ENCODE data around the gene CRY2.

The CRY2 gene

GRCh38 chr11:45906965-45907611, 59.8 kb downstream of the CRY2 start, which contains the start of gene FREY1:
TSS of gene FREY1 (minus strand) at chr11:45907271. CDS start at chr11:45907245, 26 bp downstream.
- Histone ChIP-seq H3K79me2 (ENCODE audit: control insufficient read depth, insufficient read depth, low read length) (no peaks in the 10 kb centered on the region), H3K27ac (ENCODE audit: low read depth, low read length) (no peak within 1 kb of the TSS), H3K56ac (ENCODE audit: low read length) (no peak within 1 kb of the TSS), H3K9ac (ENCODE audit: low read length) (no peak within 1 kb of the TSS), H3K18ac (ENCODE audit: low read length) (no peak within 1 kb of the TSS), H2AK5ac (ENCODE audit: low read length) (no peak within 1 kb of the TSS), H2BK15ac (replicated peaks; ENCODE audit: low read depth) (no peak within 1 kb of the TSS), H3K4ac (ENCODE audit: low read depth, low read length) (no peak within 1 kb of the TSS), H3K4me2 (ENCODE audit: low read length) (no peak within 1 kb of the TSS), H3K4me1 (ENCODE audit: control insufficient read depth, low read depth, low read length) (no peaks in the 10 kb centered on the region), H4K8ac (ENCODE audit: low read depth, low read length) (no peak within 1 kb of the TSS), H3K23ac (ENCODE audit: low read length) (no peak within 1 kb of the TSS), H3K27me3 (ENCODE audit: insufficient read depth, low read length, poor library complexity) (no peaks in the 10 kb centered on the region), H3K79me1 (ENCODE audit: low read length) (no peaks in the 10 kb centered on the region), H4K5ac (ENCODE audit: low read length) (no peak within 1 kb of the TSS), H2BK120ac (ENCODE audit: low read depth, low read length) (no peak within 1 kb of the TSS), H3K4me3 (ENCODE audit: low read length) (no peak within 1 kb of the TSS), H3K36me3 (ENCODE audit: control insufficient read depth, insufficient read depth, low read length) (no peaks in the 10 kb centered on the region), H2BK5ac (ENCODE audit: low read length) (no peak within 1 kb of the TSS)
- WGBS (ENCODE audit: extremely low coverage, insufficient coverage, low lambda C conversion rate): no CpG with 5 or more reads among the region's 18 CpGs
- no peak for DNase-seq

DNA sequence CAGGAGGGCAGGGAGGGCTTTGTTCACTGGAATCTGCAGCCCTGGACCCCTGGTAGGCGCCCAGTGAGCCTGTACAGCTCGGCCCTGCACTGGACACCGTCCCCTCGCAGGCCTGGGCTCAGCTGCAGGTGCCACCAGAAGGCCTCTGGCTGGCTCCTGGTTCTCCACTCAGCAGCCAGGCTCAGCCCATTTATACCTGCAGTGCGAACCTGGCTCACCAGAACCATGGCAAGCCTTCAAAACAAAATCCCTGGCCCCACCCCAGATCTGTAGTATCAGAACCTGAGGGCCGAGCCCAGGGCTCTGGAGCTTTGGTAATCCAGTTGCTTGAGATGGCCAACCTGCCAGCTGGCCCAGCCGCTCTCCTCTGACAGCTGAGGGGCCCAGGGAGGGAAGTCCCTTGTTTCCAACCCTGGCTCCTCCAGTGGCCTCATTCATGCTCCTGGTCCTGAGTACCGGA, 60.7 kb downstream of the CRY2 start:
- Histone ChIP-seq H3K79me1 (ENCODE audit: low read length) (no peaks in the 10 kb centered on the region), H3K27ac (ENCODE audit: low read depth, low read length) (no peak overlapping the region), H3K79me2 (ENCODE audit: control insufficient read depth, insufficient read depth, low read length) (no peaks in the 10 kb centered on the region), H3K23ac (ENCODE audit: low read length) (no peak overlapping the region), H4K8ac (ENCODE audit: low read depth, low read length) (no peak overlapping the region), H3K4ac (ENCODE audit: low read depth, low read length) (no peak overlapping the region), H3K36me3 (ENCODE audit: control insufficient read depth, insufficient read depth, low read length) (no peaks in the 10 kb centered on the region), H3K18ac (ENCODE audit: low read length) (no peak overlapping the region), H2BK5ac (ENCODE audit: low read length) (no peak overlapping the region), H2BK15ac (replicated peaks; ENCODE audit: low read depth) (no peak overlapping the region), H2BK120ac (ENCODE audit: low read depth, low read length) (no peak overlapping the region), H3K9ac (ENCODE audit: low read length) (no peak overlapping the region), H3K4me3 (ENCODE audit: low read length) (no peak overlapping the region), H3K27me3 (ENCODE audit: insufficient read depth, low read length, poor library complexity) (no peaks in the 10 kb centered on the region), H3K56ac (ENCODE audit: low read length) (no peak overlapping the region), H4K5ac (ENCODE audit: low read length) (no peak overlapping the region), H3K4me1 (ENCODE audit: control insufficient read depth, low read depth, low read length) (no peaks in the 10 kb centered on the region), H2AK5ac (ENCODE audit: low read length) (no peak overlapping the region), H3K4me2 (ENCODE audit: low read length) (no peak overlapping the region)
- DNase-seq: no peak
- no CpG with 5 or more reads among the region's 8 CpGs for WGBS (ENCODE audit: extremely low coverage, insufficient coverage, low lambda C conversion rate)

DNA sequence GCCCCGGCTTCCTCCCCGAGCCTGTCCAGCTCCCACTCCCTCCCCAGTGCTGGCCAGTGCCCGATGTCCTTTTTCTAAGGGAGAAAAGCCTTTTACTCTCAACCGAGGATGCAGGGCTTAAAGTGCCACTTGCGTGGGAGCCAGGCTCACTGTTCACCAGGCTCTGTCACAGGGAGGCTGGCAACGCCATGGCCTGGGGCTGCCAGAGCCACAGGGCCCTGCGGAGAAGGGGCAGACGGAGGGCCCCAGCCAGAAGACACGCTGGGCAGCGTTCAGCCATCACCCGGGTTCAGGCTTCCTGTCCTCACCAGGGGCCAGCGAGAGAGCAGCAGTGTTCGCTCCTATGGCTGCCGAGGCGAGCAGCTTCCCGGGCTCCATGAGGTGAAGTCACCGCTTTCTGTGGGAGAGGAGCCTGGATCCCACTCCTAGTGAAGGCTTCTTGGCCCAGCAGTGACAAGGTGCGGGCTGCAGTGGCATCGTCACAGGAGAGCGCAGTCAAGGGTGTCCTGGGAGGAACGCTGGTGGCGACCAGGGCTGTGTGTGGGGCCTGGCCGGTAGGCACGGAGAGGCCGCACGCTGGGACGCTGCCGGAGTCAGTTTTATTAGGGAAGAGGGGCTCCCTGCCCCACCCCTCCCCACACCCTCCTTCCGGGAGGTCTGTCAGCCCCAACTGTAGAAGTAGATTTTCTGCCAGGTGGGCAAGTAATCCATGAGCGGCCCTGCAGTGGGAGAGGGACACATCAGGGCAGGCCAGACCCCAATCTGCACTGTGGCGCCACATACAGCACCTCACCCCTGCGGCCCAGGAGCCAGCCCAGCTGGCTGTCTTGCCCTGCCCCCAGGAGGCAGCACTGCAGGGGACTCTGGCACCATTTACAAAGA, 62.6 kb downstream of the CRY2 start:
- H3K4me3 ChIP-seq (ENCODE audit: low read length): no peak overlapping the region
- H3K9ac ChIP-seq (ENCODE audit: low read length): no peak overlapping the region
- no peak overlapping the region for H3K4me2 ChIP-seq (ENCODE audit: low read length)
- no peaks in the 10 kb centered on the region for H3K79me1 ChIP-seq (ENCODE audit: low read length)
- no peak overlapping the region for H3K27ac ChIP-seq (ENCODE audit: low read depth, low read length)
- H3K4me1 ChIP-seq (ENCODE audit: control insufficient read depth, low read depth, low read length): no peaks in the 10 kb centered on the region
- H3K27me3 ChIP-seq (ENCODE audit: insufficient read depth, low read length, poor library complexity): no peaks in the 10 kb centered on the region
- no peak overlapping the region for H2BK5ac ChIP-seq (ENCODE audit: low read length)
- no peak overlapping the region for H2BK15ac ChIP-seq (replicated peaks; ENCODE audit: low read depth)
- no peak overlapping the region for H4K8ac ChIP-seq (ENCODE audit: low read depth, low read length)
- H3K79me2 ChIP-seq (ENCODE audit: control insufficient read depth, insufficient read depth, low read length): no peaks in the 10 kb centered on the region
- no CpG with 5 or more reads among the region's 32 CpGs for WGBS (ENCODE audit: extremely low coverage, insufficient coverage, low lambda C conversion rate)
- H4K5ac ChIP-seq (ENCODE audit: low read length): no peak overlapping the region
- H3K4ac ChIP-seq (ENCODE audit: low read depth, low read length): no peak overlapping the region
- no peak overlapping the region for H2BK120ac ChIP-seq (ENCODE audit: low read depth, low read length)
- H3K18ac ChIP-seq (ENCODE audit: low read length): no peak overlapping the region
- H3K23ac ChIP-seq (ENCODE audit: low read length): no peak overlapping the region
- DNase-seq: no peak
- H2AK5ac ChIP-seq (ENCODE audit: low read length): no peak overlapping the region
- H3K56ac ChIP-seq (ENCODE audit: low read length): no peak overlapping the region
- peaks cover 3% of the 10 kb centered on the region for H3K36me3 ChIP-seq (ENCODE audit: control insufficient read depth, insufficient read depth, low read length)

DNA sequence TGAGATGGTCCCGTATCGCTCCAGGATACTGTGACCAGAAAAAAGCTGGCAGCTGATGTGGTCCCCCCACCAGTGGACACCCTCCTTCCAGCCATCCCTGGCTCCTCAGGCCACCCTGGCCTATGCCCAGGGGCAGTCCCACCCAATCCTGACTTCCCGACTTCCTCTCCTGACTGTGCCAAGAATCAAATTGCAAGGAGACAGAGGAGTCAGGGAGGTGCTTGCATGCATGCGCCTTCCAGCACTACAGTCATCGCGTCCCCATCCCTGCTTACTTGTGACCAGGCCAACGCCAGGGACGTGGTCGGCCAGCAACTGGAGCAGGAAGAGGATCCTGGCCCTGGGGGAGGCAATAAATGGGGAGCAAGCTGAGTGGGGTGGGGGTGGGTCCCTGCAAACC, 63.3 kb downstream of the CRY2 start:
- Histone ChIP-seq H3K4me3 (ENCODE audit: low read length) (no peak overlapping the region), H3K27me3 (ENCODE audit: insufficient read depth, low read length, poor library complexity) (no peaks in the 10 kb centered on the region), H3K79me2 (ENCODE audit: control insufficient read depth, insufficient read depth, low read length) (no peaks in the 10 kb centered on the region), H3K4ac (ENCODE audit: low read depth, low read length) (no peak overlapping the region), H3K9ac (ENCODE audit: low read length) (no peak overlapping the region), H3K56ac (ENCODE audit: low read length) (no peak overlapping the region), H3K36me3 (ENCODE audit: control insufficient read depth, insufficient read depth, low read length) (peaks cover 3% of the 10 kb centered on the region), H3K4me2 (ENCODE audit: low read length) (no peak overlapping the region), H2BK15ac (replicated peaks; ENCODE audit: low read depth) (no peak overlapping the region), H2BK5ac (ENCODE audit: low read length) (no peak overlapping the region), H3K23ac (ENCODE audit: low read length) (no peak overlapping the region), H3K27ac (ENCODE audit: low read depth, low read length) (no peak overlapping the region), H2BK120ac (ENCODE audit: low read depth, low read length) (no peak overlapping the region), H4K8ac (ENCODE audit: low read depth, low read length) (no peak overlapping the region), H3K4me1 (ENCODE audit: control insufficient read depth, low read depth, low read length) (no peaks in the 10 kb centered on the region), H2AK5ac (ENCODE audit: low read length) (no peak overlapping the region), H3K79me1 (ENCODE audit: low read length) (no peaks in the 10 kb centered on the region), H3K18ac (ENCODE audit: low read length) (no peak overlapping the region), H4K5ac (ENCODE audit: low read length) (no peak overlapping the region)
- WGBS (ENCODE audit: extremely low coverage, insufficient coverage, low lambda C conversion rate): no CpG with 5 or more reads among the region's 9 CpGs
- DNase-seq: no peak

GRCh38 chr11:45913514-45913913, 66.2 kb downstream of the CRY2 start:
- H3K79me1 ChIP-seq (ENCODE audit: low read length): no peaks in the 10 kb centered on the region
- H3K18ac ChIP-seq (ENCODE audit: low read length): no peak overlapping the region
- no peak overlapping the region for H2BK5ac ChIP-seq (ENCODE audit: low read length)
- H2BK15ac ChIP-seq (replicated peaks; ENCODE audit: low read depth): no peak overlapping the region
- H3K9ac ChIP-seq (ENCODE audit: low read length): no peak overlapping the region
- H3K4me1 ChIP-seq (ENCODE audit: control insufficient read depth, low read depth, low read length): peaks cover 1% of the 10 kb centered on the region
- H3K27ac ChIP-seq (ENCODE audit: low read depth, low read length): no peak overlapping the region
- H3K27me3 ChIP-seq (ENCODE audit: insufficient read depth, low read length, poor library complexity): no peaks in the 10 kb centered on the region
- H3K79me2 ChIP-seq (ENCODE audit: control insufficient read depth, insufficient read depth, low read length): no peaks in the 10 kb centered on the region
- H3K23ac ChIP-seq (ENCODE audit: low read length): no peak overlapping the region
- H2BK120ac ChIP-seq (ENCODE audit: low read depth, low read length): no peak overlapping the region
- no peak overlapping the region for H2AK5ac ChIP-seq (ENCODE audit: low read length)
- H3K36me3 ChIP-seq (ENCODE audit: control insufficient read depth, insufficient read depth, low read length): peaks cover 3% of the 10 kb centered on the region
- no peak for DNase-seq
- WGBS (ENCODE audit: extremely low coverage, insufficient coverage, low lambda C conversion rate): no CpG with 5 or more reads among the region's 19 CpGs
- no peak overlapping the region for H4K8ac ChIP-seq (ENCODE audit: low read depth, low read length)
- H3K56ac ChIP-seq (ENCODE audit: low read length): no peak overlapping the region
- no peak overlapping the region for H4K5ac ChIP-seq (ENCODE audit: low read length)
- no peak overlapping the region for H3K4me3 ChIP-seq (ENCODE audit: low read length)
- H3K4me2 ChIP-seq (ENCODE audit: low read length): no peak overlapping the region
- H3K4ac ChIP-seq (ENCODE audit: low read depth, low read length): no peak overlapping the region

Data from mesendoderm (in vitro differentiated cells).